ENCODE results near the gene MTHFD1L.
"Not testable (repeated sequence)": the region's sequence is repeated elsewhere in the genome, so short reads cannot be mapped to it uniquely, and the experiment has no call there.

The MTHFD1L gene

GRCh38 chr6:151073701-151074100 is 208.2 kb downstream of the MTHFD1L start:
- peaks cover 21% of the 10 kb centered on the region for H3K36me3 Mint-ChIP-seq
- no peak overlapping the region for H3K27ac Mint-ChIP-seq
- H3K27me3 Mint-ChIP-seq: no peaks in the 10 kb centered on the region
- peaks cover 13% of the 10 kb centered on the region for H3K4me1 Mint-ChIP-seq
- peaks cover 9% of the 10 kb centered on the region for H3K9me3 Mint-ChIP-seq
- ATAC-seq (ENCODE audit: low read depth) (no peak), DNase-seq (ENCODE audit: low spot score in 2 of 2) (no peak)
- H3K4me3 Mint-ChIP-seq: no peak overlapping the region

- H3K27ac Mint-ChIP-seq: no peak overlapping the region
- no peak for ATAC-seq (ENCODE audit: low read depth)
These were observed 209.5 kb downstream of the MTHFD1L start for GRCh38 chr6:151075005-151075404.

GRCh38 chr6:151075527-151075926 is 210.0 kb downstream of the MTHFD1L start:
- DNase-seq (ENCODE audit: low spot score in 2 of 2): no peak
- H3K27ac Mint-ChIP-seq: no peak overlapping the region
- no peaks in the 10 kb centered on the region for H3K27me3 Mint-ChIP-seq
- no peak for ATAC-seq (ENCODE audit: low read depth)
- peaks cover 9% of the 10 kb centered on the region for H3K9me3 Mint-ChIP-seq
- H3K36me3 Mint-ChIP-seq: peaks cover 10% of the 10 kb centered on the region
- H3K4me1 Mint-ChIP-seq: peaks cover 13% of the 10 kb centered on the region
- no peak overlapping the region for H3K4me3 Mint-ChIP-seq

More at GRCh38 chr6:151075005-151075404, 209.5 kb downstream of the MTHFD1L start:
- DNase-seq (ENCODE audit: low spot score in 2 of 2): no peak
- Mint-ChIP-seq H3K4me3 (no peak overlapping the region), H3K27me3 (no peaks in the 10 kb centered on the region), H3K9me3 (peaks cover 9% of the 10 kb centered on the region), H3K36me3 (peaks cover 13% of the 10 kb centered on the region), H3K4me1 (peaks cover 13% of the 10 kb centered on the region)

- Mint-ChIP-seq H3K36me3 (peaks cover 9% of the 10 kb centered on the region), H3K27ac (no peak overlapping the region), H3K9me3 (peaks cover 7% of the 10 kb centered on the region), H3K4me3 (no peak overlapping the region), H3K27me3 (no peaks in the 10 kb centered on the region), H3K4me1 (peaks cover 13% of the 10 kb centered on the region)
- no peak for DNase-seq (ENCODE audit: low spot score in 2 of 2)
- ATAC-seq (ENCODE audit: low read depth): no peak
These were observed 210.5 kb downstream of the MTHFD1L start for GRCh38 chr6:151075930-151076555.

- Mint-ChIP-seq H3K4me3 (no peak overlapping the region), H3K27me3 (no peaks in the 10 kb centered on the region), H3K9me3 (peaks cover 7% of the 10 kb centered on the region), H3K4me1 (peaks cover under 1% of the 10 kb centered on the region), H3K27ac (no peak overlapping the region), H3K36me3 (peaks cover 7% of the 10 kb centered on the region)
- DNase-seq (ENCODE audit: low spot score in 2 of 2) (no peak), ATAC-seq (ENCODE audit: low read depth) (no peak)
These were observed 213.2 kb downstream of the MTHFD1L start for GRCh38 chr6:151078655-151079054.

GRCh38 chr6:151081656-151082055 is 216.2 kb downstream of the MTHFD1L start:
- no peak for ATAC-seq (ENCODE audit: low read depth)
- Mint-ChIP-seq H3K36me3 (peaks cover 6% of the 10 kb centered on the region), H3K27me3 (no peaks in the 10 kb centered on the region), H3K27ac (no peak overlapping the region), H3K4me1 (no peaks in the 10 kb centered on the region), H3K4me3 (no peak overlapping the region), H3K9me3 (peaks cover 2% of the 10 kb centered on the region)
- no peak for DNase-seq (ENCODE audit: low spot score in 2 of 2)

GRCh38 chr6:151082079-151082478 is 216.6 kb downstream of the MTHFD1L start:
- DNase-seq (ENCODE audit: low spot score in 2 of 2) (no peak), ATAC-seq (ENCODE audit: low read depth) (no peak)
- peaks cover under 1% of the 10 kb centered on the region for H3K9me3 Mint-ChIP-seq
- H3K4me1 Mint-ChIP-seq: no peaks in the 10 kb centered on the region
- no peak overlapping the region for H3K4me3 Mint-ChIP-seq
- peaks cover 5% of the 10 kb centered on the region for H3K36me3 Mint-ChIP-seq
- no peak overlapping the region for H3K27ac Mint-ChIP-seq
- no peaks in the 10 kb centered on the region for H3K27me3 Mint-ChIP-seq

- no peak overlapping the region for H3K4me3 Mint-ChIP-seq
- H3K9me3 Mint-ChIP-seq: no peaks in the 10 kb centered on the region
- no peaks in the 10 kb centered on the region for H3K27me3 Mint-ChIP-seq
- H3K27ac Mint-ChIP-seq: no peak overlapping the region
- DNase-seq (ENCODE audit: low spot score in 2 of 2): no peak
- no peak for ATAC-seq (ENCODE audit: low read depth)
- H3K4me1 Mint-ChIP-seq: no peaks in the 10 kb centered on the region
- H3K36me3 Mint-ChIP-seq: peaks cover 1% of the 10 kb centered on the region
These were observed 218.8 kb downstream of the MTHFD1L start for GRCh38 chr6:151084275-151084674.

GRCh38 chr6:151087055-151087454 is 221.6 kb downstream of the MTHFD1L start:
- H3K4me1 Mint-ChIP-seq; H3K27me3 Mint-ChIP-seq; DNase-seq (ENCODE audit: low spot score in 2 of 2); H3K4me3 Mint-ChIP-seq; H3K36me3 Mint-ChIP-seq; H3K9me3 Mint-ChIP-seq; ATAC-seq (ENCODE audit: low read depth); H3K27ac Mint-ChIP-seq: not testable (repeated sequence)

GRCh38 chr6:151087861-151088598 is 222.5 kb downstream of the MTHFD1L start:
- ATAC-seq (ENCODE audit: low read depth): no peak
- peaks cover 9% of the 10 kb centered on the region for H3K36me3 Mint-ChIP-seq
- H3K4me1 Mint-ChIP-seq: no peaks in the 10 kb centered on the region
- no peaks in the 10 kb centered on the region for H3K27me3 Mint-ChIP-seq
- DNase-seq (ENCODE audit: low spot score in 2 of 2): no peak
- no peak overlapping the region for H3K4me3 Mint-ChIP-seq
- no peaks in the 10 kb centered on the region for H3K9me3 Mint-ChIP-seq
- no peak overlapping the region for H3K27ac Mint-ChIP-seq

GRCh38 chr6:151088599-151088935 is 223.1 kb downstream of the MTHFD1L start:
- no peaks in the 10 kb centered on the region for H3K9me3 Mint-ChIP-seq
- no peak for ATAC-seq (ENCODE audit: low read depth)
- no peak overlapping the region for H3K4me3 Mint-ChIP-seq
- no peaks in the 10 kb centered on the region for H3K27me3 Mint-ChIP-seq
- H3K27ac Mint-ChIP-seq: no peak overlapping the region
- DNase-seq (ENCODE audit: low spot score in 2 of 2): no peak
- no peaks in the 10 kb centered on the region for H3K4me1 Mint-ChIP-seq
- peaks cover 11% of the 10 kb centered on the region for H3K36me3 Mint-ChIP-seq

GRCh38 chr6:151088963-151089362 is 223.5 kb downstream of the MTHFD1L start:
- no peak for DNase-seq (ENCODE audit: low spot score in 2 of 2)
- no peak for ATAC-seq (ENCODE audit: low read depth)
- Mint-ChIP-seq H3K36me3 (peaks cover 14% of the 10 kb centered on the region), H3K4me1 (no peaks in the 10 kb centered on the region), H3K27ac (no peak overlapping the region), H3K27me3 (no peaks in the 10 kb centered on the region), H3K9me3 (no peaks in the 10 kb centered on the region), H3K4me3 (no peak overlapping the region)

GRCh38 chr6:151089978-151090377 is 224.5 kb downstream of the MTHFD1L start:
- Mint-ChIP-seq H3K4me1 (no peaks in the 10 kb centered on the region), H3K36me3 (peaks cover 17% of the 10 kb centered on the region), H3K27ac (no peak overlapping the region), H3K4me3 (no peak overlapping the region), H3K27me3 (no peaks in the 10 kb centered on the region), H3K9me3 (no peaks in the 10 kb centered on the region)
- DNase-seq (ENCODE audit: low spot score in 2 of 2): no peak
- ATAC-seq (ENCODE audit: low read depth): no peak

- Mint-ChIP-seq H3K27ac (no peak overlapping the region), H3K9me3 (no peaks in the 10 kb centered on the region), H3K27me3 (no peaks in the 10 kb centered on the region), H3K4me1 (no peaks in the 10 kb centered on the region), H3K4me3 (no peak overlapping the region), H3K36me3 (peaks cover 19% of the 10 kb centered on the region)
- ATAC-seq (ENCODE audit: low read depth) (no peak), DNase-seq (ENCODE audit: low spot score in 2 of 2) (no peak)
These were observed 226.1 kb downstream of the MTHFD1L start for GRCh38 chr6:151091571-151091970.

- Mint-ChIP-seq H3K4me1 (no peaks in the 10 kb centered on the region), H3K9me3 (no peaks in the 10 kb centered on the region), H3K27ac (no peak overlapping the region), H3K27me3 (no peaks in the 10 kb centered on the region), H3K4me3 (no peak overlapping the region), H3K36me3 (peaks cover 24% of the 10 kb centered on the region)
- DNase-seq (ENCODE audit: low spot score in 2 of 2) (no peak), ATAC-seq (ENCODE audit: low read depth) (no peak)
These were observed 227.1 kb downstream of the MTHFD1L start for GRCh38 chr6:151092591-151092990.
